H9 (cell line): ENCODE results near the gene SIGLEC10. TPM values are rescaled to one million over a fixed set of nuclear protein-coding genes. Genes with fewer than 3 reads are reported as not detected.
"Not testable (repeated sequence)": the region's sequence is repeated elsewhere in the genome, so short reads cannot be mapped to it uniquely, and the experiment has no call there.

Experiments used
- DNase-seq: peaks from one replicate; pipeline ENCODE4 v3.0.0-alpha.2; 2017
- H2AFZ ChIP-seq: one replicate; pipeline ENCODE4 v1.6.1; 2013; ENCODE audit warnings: mild to moderate bottlenecking, low read length, control low read depth, moderate library complexity
- H2AK5ac ChIP-seq: 2 replicates; pipeline ENCODE4 v1.6.1; 2013; ENCODE audit warnings: low read length, control low read depth, mixed read lengths; ENCODE audit not compliant: insufficient read length
- H2BK120ac ChIP-seq: one replicate; pipeline ENCODE4 v1.6.1; 2013; ENCODE audit warnings: low read depth, mild to moderate bottlenecking, low read length, control low read depth, inconsistent platforms; ENCODE audit not compliant: poor library complexity, severe bottlenecking
- H2BK12ac ChIP-seq: 2 replicates; pipeline ENCODE4 v1.6.1; 2013; ENCODE audit warnings: low read length, control low read depth, mixed read lengths, low read depth; ENCODE audit not compliant: insufficient read length
- H2BK15ac ChIP-seq: 2 replicates; pipeline ENCODE4 v1.6.1; 2013; ENCODE audit warnings: low read depth, low read length, control low read depth
- H2BK20ac ChIP-seq: one replicate; pipeline ENCODE4 v1.6.1; 2013; ENCODE audit warnings: low read depth, mild to moderate bottlenecking, low read length, control low read depth, inconsistent platforms; ENCODE audit not compliant: poor library complexity, severe bottlenecking
- H2BK5ac ChIP-seq: 2 replicates; pipeline ENCODE4 v1.6.1; 2013; ENCODE audit warnings: low read length, control low read depth, mixed read lengths; ENCODE audit not compliant: insufficient read length
- H3K14ac ChIP-seq: 2 replicates; pipeline ENCODE4 v1.6.1; 2013; ENCODE audit warnings: low read length, control low read depth; ENCODE audit not compliant: insufficient read depth
- H3K18ac ChIP-seq: 2 replicates; pipeline ENCODE4 v1.6.1; 2013; ENCODE audit warnings: low read depth, mild to moderate bottlenecking, mixed read lengths, low read length, control low read depth; ENCODE audit not compliant: insufficient read length
- H3K23ac ChIP-seq: 2 replicates; pipeline ENCODE4 v1.6.1; 2013; ENCODE audit warnings: low read length, control low read depth, mixed read lengths, low read depth; ENCODE audit not compliant: insufficient read length
- H3K23me2 ChIP-seq: 2 replicates; pipeline ENCODE4 v1.6.1; 2013; ENCODE audit warnings: low read depth, mild to moderate bottlenecking, mixed read lengths, low read length, control low read depth; ENCODE audit not compliant: insufficient read length, poor library complexity, severe bottlenecking
- H3K27ac ChIP-seq: 2 replicates; pipeline ENCODE4 v1.5.1; 2013; ENCODE audit warnings: low read length, control low read depth, mixed read lengths, low read depth; ENCODE audit not compliant: insufficient read length
- H3K27me3 ChIP-seq: 2 replicates; pipeline ENCODE4 v1.6.1; 2013; ENCODE audit warnings: low read length, control low read depth, inconsistent platforms; ENCODE audit not compliant: insufficient read depth
- H3K4ac ChIP-seq: 2 replicates; pipeline ENCODE4 v1.6.1; 2013; ENCODE audit warnings: low read depth, mild to moderate bottlenecking, control low read depth, inconsistent platforms, low read length, moderate library complexity
- H3K4me1 ChIP-seq: 2 replicates; pipeline ENCODE4 v1.6.1; 2013; ENCODE audit warnings: low read length, control low read depth, inconsistent platforms; ENCODE audit not compliant: insufficient read depth
- H3K4me2 ChIP-seq: 2 replicates; pipeline ENCODE4 v1.6.1; 2013; ENCODE audit warnings: low read length, control low read depth, mixed read lengths; ENCODE audit not compliant: insufficient read length, insufficient read depth
- H3K56ac ChIP-seq: 2 replicates; pipeline ENCODE4 v1.6.1; 2013; ENCODE audit warnings: low read depth, mild to moderate bottlenecking, mixed read lengths, low read length, control low read depth; ENCODE audit not compliant: insufficient read length
- H3K79me1 ChIP-seq: 2 replicates; pipeline ENCODE4 v1.6.1; 2013; ENCODE audit warnings: low read depth, mild to moderate bottlenecking, moderate library complexity, low read length, control low read depth, inconsistent platforms; ENCODE audit not compliant: insufficient read depth, poor library complexity, severe bottlenecking
- H3K79me2 ChIP-seq: 2 replicates; pipeline ENCODE4 v1.6.1; 2013; ENCODE audit warnings: low read length, control low read depth, inconsistent platforms; ENCODE audit not compliant: insufficient read depth
- H3K9ac ChIP-seq: 2 replicates; pipeline ENCODE4 v1.6.1; 2013; ENCODE audit warnings: low read length, control low read depth, mixed read lengths; ENCODE audit not compliant: insufficient read length; ENCODE audit errors: extremely low read depth
- H3K9me3 ChIP-seq: one replicate; pipeline ENCODE4 v1.6.1; 2013; ENCODE audit warnings: low read depth, low read length, inconsistent platforms; ENCODE audit not compliant: control insufficient read depth
- H3T11ph ChIP-seq: one replicate; pipeline ENCODE4 v1.6.1; 2013; ENCODE audit warnings: mild to moderate bottlenecking, low read length, control low read depth, inconsistent platforms
- H4K20me1 ChIP-seq: one replicate; pipeline ENCODE4 v1.6.1; 2013; ENCODE audit not compliant: control insufficient read depth, insufficient read length, insufficient read depth
- H4K5ac ChIP-seq: 2 replicates; pipeline ENCODE4 v1.6.1; 2013; ENCODE audit warnings: low read depth, mild to moderate bottlenecking, mixed read lengths, low read length, control low read depth; ENCODE audit not compliant: insufficient read length
- H4K8ac ChIP-seq: replicated peaks from 2 replicates; pipeline ENCODE4 v1.6.1; 2013; ENCODE audit warnings: low read length, control low read depth, mixed read lengths, low read depth; ENCODE audit not compliant: insufficient read length
- H4K91ac ChIP-seq: 2 replicates; pipeline ENCODE4 v1.6.1; 2013; ENCODE audit warnings: low read depth, mild to moderate bottlenecking, moderate library complexity, mixed read lengths, low read length, control low read depth; ENCODE audit not compliant: insufficient read length
- H3K27ac Mint-ChIP-seq, 3 experiments: 2 replicates in 2 of 3; 3 replicates in 1 of 3; pipeline ENCODE4 v1.8.0; 2020 to 2021; ENCODE audit warnings: mixed read lengths in 3 of 3, mild to moderate bottlenecking in 1 of 3, moderate library complexity in 1 of 3
- H3K27me3 Mint-ChIP-seq: 2 replicates; pipeline ENCODE4 v1.8.0; 2021; ENCODE audit warnings: low read depth, mild to moderate bottlenecking, moderate library complexity, mixed read lengths
- H3K36me3 Mint-ChIP-seq, 3 experiments: 2 replicates in 2 of 3; 3 replicates in 1 of 3; pipeline ENCODE4 v1.8.0; 2020 to 2021; ENCODE audit warnings: low read depth in 3 of 3, mixed read lengths in 3 of 3; ENCODE audit not compliant: insufficient read depth in 1 of 3
- H3K4me1 Mint-ChIP-seq, 2 experiments: 2 replicates each; pipeline ENCODE4 v1.8.0; 2020; ENCODE audit warnings: mixed read lengths in 2 of 2
- H3K4me3 Mint-ChIP-seq, 2 experiments: 2 replicates in 1 of 2; 3 replicates in 1 of 2; pipeline ENCODE4 v1.8.0; 2020 to 2021; ENCODE audit warnings: mild to moderate bottlenecking in 2 of 2, mixed read lengths in 2 of 2, moderate library complexity in 1 of 2
- H3K9me3 Mint-ChIP-seq, 2 experiments: 2 replicates in 1 of 2; 3 replicates in 1 of 2; pipeline ENCODE4 v1.8.0; 2020; ENCODE audit warnings: mild to moderate bottlenecking in 2 of 2, mixed read lengths in 2 of 2, moderate library complexity in 1 of 2
- WGBS: extraction: QIAGEN DNeasy Blood & Tissue Kit; methylation state at CpG from one replicate; pipeline ENCODE4 v1.1.7; 2013; ENCODE audit warnings: missing lambda C conversion rate, low lambda C conversion rate, mixed read lengths; ENCODE audit not compliant: insufficient read length; ENCODE audit errors: extremely low coverage; 5-methylcytosine and 5-hydroxymethylcytosine counted together
- total RNA-seq: library from RNA; stranded (reverse); gene quantifications from 2 replicates; pipeline ENCODE4 v1.2.1, GENCODE V29; 2021
- TF ChIP-seq, protein P1 (sequence below): fragments of 200-600 bp; sonication (generic); conservative IDR thresholded peaks from 3 replicates; pipeline ENCODE4 v1.8.0; 2021; ENCODE audit warnings: antibody characterized with exemption, mild to moderate bottlenecking

SIGLEC10 gene
- total RNA-seq, 1 experiment from 2014 or later: not detected

GRCh38 chr19:51402117-51402516 is 15.3 kb downstream of the SIGLEC10 start:
- Histone ChIP-seq H3K79me1 (no peaks in the 10 kb centered on the region), H2AK5ac (no peak overlapping the region), H3K56ac (no peak overlapping the region), H3K27me3 (no peaks in the 10 kb centered on the region), H3K4ac (no peak overlapping the region), H4K8ac (no peak overlapping the region), H2BK20ac (no peak overlapping the region), H3K18ac (no peak overlapping the region), H2BK15ac (no peak overlapping the region), H3T11ph (no peak overlapping the region), H2BK120ac (no peak overlapping the region), H4K91ac (no peak overlapping the region), H3K79me2 (no peaks in the 10 kb centered on the region), H2AFZ (no peak overlapping the region), H3K23me2 (no peaks in the 10 kb centered on the region), H3K14ac (no peak overlapping the region), H2BK12ac (no peak overlapping the region), H3K23ac (no peak overlapping the region), H3K9me3 (peaks cover 19% of the 10 kb centered on the region), H3K4me2 (no peak overlapping the region), H4K20me1 (no peaks in the 10 kb centered on the region), H3K4me1 (no peaks in the 10 kb centered on the region), H4K5ac (no peak overlapping the region), H3K27ac (no peak overlapping the region), H3K9ac (no peak overlapping the region), H2BK5ac (no peak overlapping the region)
- H3K27ac Mint-ChIP-seq: no peak overlapping the region
- H3K9me3 Mint-ChIP-seq: peaks cover 49 to 51% of the 10 kb centered on the region in 2 experiments
- H3K4me1 Mint-ChIP-seq: peaks cover 7 to 13% of the 10 kb centered on the region in 2 experiments
- TF ChIP-seq, protein P1, sequence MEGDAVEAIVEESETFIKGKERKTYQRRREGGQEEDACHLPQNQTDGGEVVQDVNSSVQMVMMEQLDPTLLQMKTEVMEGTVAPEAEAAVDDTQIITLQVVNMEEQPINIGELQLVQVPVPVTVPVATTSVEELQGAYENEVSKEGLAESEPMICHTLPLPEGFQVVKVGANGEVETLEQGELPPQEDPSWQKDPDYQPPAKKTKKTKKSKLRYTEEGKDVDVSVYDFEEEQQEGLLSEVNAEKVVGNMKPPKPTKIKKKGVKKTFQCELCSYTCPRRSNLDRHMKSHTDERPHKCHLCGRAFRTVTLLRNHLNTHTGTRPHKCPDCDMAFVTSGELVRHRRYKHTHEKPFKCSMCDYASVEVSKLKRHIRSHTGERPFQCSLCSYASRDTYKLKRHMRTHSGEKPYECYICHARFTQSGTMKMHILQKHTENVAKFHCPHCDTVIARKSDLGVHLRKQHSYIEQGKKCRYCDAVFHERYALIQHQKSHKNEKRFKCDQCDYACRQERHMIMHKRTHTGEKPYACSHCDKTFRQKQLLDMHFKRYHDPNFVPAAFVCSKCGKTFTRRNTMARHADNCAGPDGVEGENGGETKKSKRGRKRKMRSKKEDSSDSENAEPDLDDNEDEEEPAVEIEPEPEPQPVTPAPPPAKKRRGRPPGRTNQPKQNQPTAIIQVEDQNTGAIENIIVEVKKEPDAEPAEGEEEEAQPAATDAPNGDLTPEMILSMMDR: no peak
- no peak for DNase-seq
- peaks cover 44 to 69% (median 53%) of the 10 kb centered on the region in 3 experiments for H3K36me3 Mint-ChIP-seq
- H3K4me3 Mint-ChIP-seq: peak overlapping the region in 1 of 2 experiments; percentile 15; a peak in 1 of 5 replicates
- peaks cover 8% of the 10 kb centered on the region for H3K27me3 Mint-ChIP-seq
- WGBS: no CpG with 5 or more reads among the region's 9 CpGs

DNA sequence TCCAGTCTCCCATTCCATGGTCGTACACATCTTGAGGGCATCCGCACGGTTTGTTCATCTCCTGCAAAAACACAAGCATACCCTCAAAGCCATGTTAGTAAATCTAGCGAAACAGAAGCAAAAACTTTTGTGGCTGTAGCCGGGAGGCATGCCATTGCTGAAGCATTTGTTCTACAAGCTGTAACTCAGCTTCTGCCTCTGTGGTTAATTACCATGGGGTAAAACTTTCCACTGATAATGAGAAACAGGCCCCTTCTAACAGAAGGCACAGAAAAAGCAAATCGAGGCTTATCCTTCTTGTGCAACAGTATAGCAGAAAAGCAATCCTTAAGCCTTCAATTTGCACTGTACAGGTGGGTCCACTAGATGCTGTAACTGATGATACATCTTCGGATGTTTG is 17.5 kb downstream of the SIGLEC10 start:
- peaks cover 12 to 25% of the 10 kb centered on the region in 2 experiments for H3K4me1 Mint-ChIP-seq

More for the DNA sequence above, 17.5 kb downstream of the SIGLEC10 start:
- not testable (repeated sequence) for H2BK5ac ChIP-seq, H2BK15ac ChIP-seq, H3K4me1 ChIP-seq, H3K18ac ChIP-seq, H3K79me1 ChIP-seq, H3K23me2 ChIP-seq, H3K4me3 Mint-ChIP-seq, H3K23ac ChIP-seq, H3K14ac ChIP-seq, H2BK120ac ChIP-seq, H3K27ac ChIP-seq, H3K4me2 ChIP-seq, H3K27me3 Mint-ChIP-seq, H3T11ph ChIP-seq, H2AFZ ChIP-seq, H4K20me1 ChIP-seq, H4K8ac ChIP-seq, H4K91ac ChIP-seq, H4K5ac ChIP-seq, DNase-seq, H2BK12ac ChIP-seq, H2BK20ac ChIP-seq, H3K27me3 ChIP-seq, H3K9ac ChIP-seq, H3K56ac ChIP-seq, H3K4ac ChIP-seq, H2AK5ac ChIP-seq, H3K79me2 ChIP-seq
- peak overlapping the region in 1 of 3 experiments; percentile 28; a peak in 1 of 7 replicates for H3K27ac Mint-ChIP-seq
- no CpG with 5 or more reads among the region's 7 CpGs for WGBS
- peaks cover 39 to 61% (median 43%) of the 10 kb centered on the region in 3 experiments for H3K36me3 Mint-ChIP-seq
- peaks cover 19% of the 10 kb centered on the region for H3K9me3 ChIP-seq
- peaks cover 40 to 43% of the 10 kb centered on the region in 2 experiments for H3K9me3 Mint-ChIP-seq
